Esophagus muscularis mucosa (tissue), 3 donors: ENCODE results near the gene GRID2.

ENCODE experiments used
- POLR2A ChIP-seq: fragments of 450-650 bp; IDR thresholded peaks from one replicate; pipeline ENCODE4 v1.6.1; 2017; ENCODE audit warnings: antibody characterized with exemption, moderate library complexity, mild to moderate bottlenecking, low read depth
- TF ChIP-seq, protein P1 (sequence below), 3 experiments: fragments of 200-600 bp in 2 of 3; fragments of 450-650 bp in 1 of 3; sonication (generic) in 2 of 3; IDR thresholded peaks; one replicate each; pipeline ENCODE4 v1.5.1; 2017 to 2019; ENCODE audit warnings: antibody characterized with exemption in 3 of 3, mild to moderate bottlenecking in 2 of 3, moderate library complexity in 1 of 3

DNA sequence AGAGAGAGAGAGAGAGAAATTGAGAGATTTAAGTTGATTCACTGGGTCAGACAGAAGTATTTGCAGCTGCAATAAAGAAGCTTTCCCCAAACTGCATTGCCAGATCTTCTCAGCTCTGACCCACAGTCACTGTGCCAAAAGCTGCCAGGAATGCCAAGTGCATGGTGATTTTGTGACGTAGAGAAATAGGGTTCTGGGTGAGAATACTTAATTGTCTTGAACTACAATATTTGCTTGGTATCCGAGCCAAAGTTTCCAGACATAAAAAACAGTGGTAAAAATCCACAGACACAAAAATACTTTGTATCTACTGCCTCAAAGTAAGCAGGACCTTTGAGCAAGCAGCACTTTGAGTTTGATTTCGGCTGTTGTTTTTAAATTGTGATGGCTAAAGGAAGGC lies 331.1 kb downstream of the GRID2 start:
- TF ChIP-seq, protein P1, sequence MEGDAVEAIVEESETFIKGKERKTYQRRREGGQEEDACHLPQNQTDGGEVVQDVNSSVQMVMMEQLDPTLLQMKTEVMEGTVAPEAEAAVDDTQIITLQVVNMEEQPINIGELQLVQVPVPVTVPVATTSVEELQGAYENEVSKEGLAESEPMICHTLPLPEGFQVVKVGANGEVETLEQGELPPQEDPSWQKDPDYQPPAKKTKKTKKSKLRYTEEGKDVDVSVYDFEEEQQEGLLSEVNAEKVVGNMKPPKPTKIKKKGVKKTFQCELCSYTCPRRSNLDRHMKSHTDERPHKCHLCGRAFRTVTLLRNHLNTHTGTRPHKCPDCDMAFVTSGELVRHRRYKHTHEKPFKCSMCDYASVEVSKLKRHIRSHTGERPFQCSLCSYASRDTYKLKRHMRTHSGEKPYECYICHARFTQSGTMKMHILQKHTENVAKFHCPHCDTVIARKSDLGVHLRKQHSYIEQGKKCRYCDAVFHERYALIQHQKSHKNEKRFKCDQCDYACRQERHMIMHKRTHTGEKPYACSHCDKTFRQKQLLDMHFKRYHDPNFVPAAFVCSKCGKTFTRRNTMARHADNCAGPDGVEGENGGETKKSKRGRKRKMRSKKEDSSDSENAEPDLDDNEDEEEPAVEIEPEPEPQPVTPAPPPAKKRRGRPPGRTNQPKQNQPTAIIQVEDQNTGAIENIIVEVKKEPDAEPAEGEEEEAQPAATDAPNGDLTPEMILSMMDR (IDR thresholded peaks at IDR 0.05) = no peak
- TF ChIP-seq POLR2A = no peak
